ENCODE results near the gene TDRD9.

TDRD9 gene

GRCh38 chr14:104023325-104024055, 95.2 kb downstream of the TDRD9 start:
- DNase-seq (ENCODE audit: low spot score) = no peak

GRCh38 chr14:104025534-104025933, 97.3 kb downstream of the TDRD9 start:
- DNase-seq (ENCODE audit: low spot score) = no peak

GRCh38 chr14:104026024-104026423, 97.8 kb downstream of the TDRD9 start:
- DNase-seq (ENCODE audit: low spot score) = no peak

- no peak for DNase-seq (ENCODE audit: low spot score)
These were observed 102.7 kb downstream of the TDRD9 start for GRCh38 chr14:104030958-104031357.

GRCh38 chr14:104031384-104031783, 103.1 kb downstream of the TDRD9 start:
- DNase-seq (ENCODE audit: low spot score) = no peak

GRCh38 chr14:104034976-104035699, 106.9 kb downstream of the TDRD9 start:
- no peak for DNase-seq (ENCODE audit: low spot score)

- no peak for DNase-seq (ENCODE audit: low spot score)
These were observed 108.0 kb downstream of the TDRD9 start for GRCh38 chr14:104036212-104036611.

- DNase-seq (ENCODE audit: low spot score) = no peak
These were observed 108.8 kb downstream of the TDRD9 start for GRCh38 chr14:104037074-104037473.

- no peak for DNase-seq (ENCODE audit: low spot score)
These were observed 109.6 kb downstream of the TDRD9 start for GRCh38 chr14:104037903-104038302.

GRCh38 chr14:104039214-104039613, 111.0 kb downstream of the TDRD9 start:
- DNase-seq (ENCODE audit: low spot score) = no peak

- no peak for DNase-seq (ENCODE audit: low spot score)
These were observed 112.3 kb downstream of the TDRD9 start for GRCh38 chr14:104040539-104040938.

- no peak for DNase-seq (ENCODE audit: low spot score)
These were observed 113.3 kb downstream of the TDRD9 start for GRCh38 chr14:104041430-104042104.

- no peak for DNase-seq (ENCODE audit: low spot score)
These were observed 115.8 kb downstream of the TDRD9 start for GRCh38 chr14:104044016-104044415.

GRCh38 chr14:104047761-104048160, 119.5 kb downstream of the TDRD9 start:
- DNase-seq (ENCODE audit: low spot score) = no peak

GRCh38 chr14:104048758-104049507, 120.7 kb downstream of the TDRD9 start:
- no peak for DNase-seq (ENCODE audit: low spot score)

- no peak for DNase-seq (ENCODE audit: low spot score)
These were observed 121.5 kb downstream of the TDRD9 start for GRCh38 chr14:104049576-104050240.

- DNase-seq (ENCODE audit: low spot score) = no peak
These were observed 123.0 kb downstream of the TDRD9 start for GRCh38 chr14:104051092-104051813.

GRCh38 chr14:104054222-104054905, 126.1 kb downstream of the TDRD9 start:
- no peak for DNase-seq (ENCODE audit: low spot score)

- no peak for DNase-seq (ENCODE audit: low spot score)
These were observed 134.0 kb downstream of the TDRD9 start for GRCh38 chr14:104062281-104062680.

- DNase-seq (ENCODE audit: low spot score) = no peak
These were observed 135.7 kb downstream of the TDRD9 start for GRCh38 chr14:104064003-104064402.
